HG02588 (cell line): ENCODE measurements around the gene NOS1.
"Not testable (repeated sequence)": the region's sequence is repeated elsewhere in the genome, so short reads cannot be mapped to it uniquely, and the experiment has no call there.

Experiments
- ATAC-seq: cut with Tn5 transposase; IDR thresholded peaks from one replicate; pipeline ENCODE4 v1.9.1; 2021; ENCODE audit warnings: mild to moderate bottlenecking, moderate library complexity; ENCODE audit not compliant: unreplicated experiment

The NOS1 gene

DNA sequence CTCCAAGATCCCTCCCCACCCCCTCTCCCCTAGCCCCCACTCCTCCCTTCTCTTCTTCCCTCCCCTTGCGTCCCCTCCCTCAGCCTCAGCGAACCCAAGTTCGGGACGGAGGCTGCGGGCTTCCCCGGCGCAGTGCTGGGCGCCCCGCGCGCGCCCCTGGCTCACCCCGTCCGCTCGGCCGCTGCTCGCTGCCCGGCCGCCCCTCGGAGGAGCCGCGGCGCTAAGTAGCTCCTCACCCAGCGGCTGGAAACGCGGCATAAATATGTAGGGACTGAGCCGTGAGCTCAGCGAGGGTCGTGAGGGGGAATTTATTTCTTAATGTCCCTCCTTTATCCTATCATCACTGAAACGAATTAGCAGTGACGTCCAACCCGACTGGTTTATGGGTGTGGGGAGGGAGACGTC is at the start of gene NOS1:
NOS1 (minus strand) TSS at position 280 of the 405 bp plus-strand sequence. CDS start 30,557 bp downstream, outside the sequence.
- ATAC-seq: no peak

DNA sequence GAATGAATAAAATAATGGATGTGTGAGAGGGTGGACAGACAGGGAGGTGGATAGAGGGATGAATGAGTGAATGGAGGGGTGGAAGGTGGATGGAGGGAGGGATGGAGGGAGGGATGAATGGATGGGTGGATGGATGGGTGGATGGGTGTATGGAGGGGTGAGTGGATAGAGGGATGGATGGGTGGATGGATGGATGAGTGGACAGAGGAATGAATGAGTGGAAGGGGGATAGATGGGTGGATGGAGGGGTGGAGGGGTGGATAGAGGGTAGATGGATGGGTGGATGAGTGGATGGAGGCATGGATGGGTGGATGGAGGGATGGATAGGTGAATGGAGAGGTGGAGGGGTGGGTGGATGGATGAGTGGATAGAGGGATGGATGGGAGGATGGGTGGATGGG is 47.9 kb upstream of the NOS1 start:
- no peak for ATAC-seq

DNA sequence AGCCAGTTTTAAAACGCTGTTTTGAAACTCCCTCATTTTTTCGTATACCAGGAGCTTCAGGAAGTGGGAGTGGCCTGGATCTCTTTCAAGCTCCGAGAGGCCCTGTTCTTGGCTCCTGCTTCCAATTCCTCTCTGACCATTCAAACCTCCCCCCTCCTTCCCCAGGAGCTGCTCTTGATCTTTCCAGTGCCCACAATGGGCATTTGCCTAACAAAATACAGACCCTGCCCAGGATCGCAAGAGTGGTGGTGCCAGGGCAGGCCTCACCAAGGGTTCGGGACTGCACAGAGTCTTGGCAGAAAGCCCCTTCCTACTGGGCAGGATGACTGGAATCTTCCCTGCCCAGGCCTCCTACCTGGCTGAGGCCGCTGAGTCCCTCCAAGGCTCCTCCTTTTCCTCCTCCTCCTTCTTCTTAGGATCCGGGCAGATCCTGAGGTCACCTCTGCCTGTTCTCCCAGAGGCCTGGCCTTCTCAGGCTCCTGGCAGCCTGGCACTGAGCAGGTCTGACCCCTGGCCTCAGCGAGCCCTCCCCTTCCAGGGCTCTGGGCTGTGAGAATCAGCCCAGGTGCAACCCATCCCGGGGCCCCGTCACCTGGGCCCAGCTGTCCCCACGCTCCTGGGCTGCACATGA is 46.9 kb upstream of the NOS1 start:
- ATAC-seq: no peak

DNA sequence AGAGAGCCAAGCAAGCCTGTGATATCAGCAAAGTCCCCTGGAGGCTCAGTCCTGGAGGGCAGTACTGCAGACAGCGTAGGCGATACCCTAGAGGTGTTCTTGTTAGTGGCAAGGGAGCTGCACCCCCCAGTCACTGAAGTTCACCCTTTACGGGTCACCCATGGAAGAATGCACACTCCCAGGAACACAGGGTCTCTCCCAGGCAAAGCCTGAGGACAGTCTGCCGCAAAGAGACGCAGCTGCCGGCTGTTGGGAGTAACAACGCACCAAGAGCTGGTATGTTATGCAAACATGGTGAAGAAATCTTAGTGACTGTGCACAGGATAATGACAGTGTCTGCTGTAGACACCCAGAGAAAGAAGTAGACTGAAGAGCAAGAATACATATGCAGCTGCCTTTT is 43.5 kb upstream of the NOS1 start:
- no peak for ATAC-seq

DNA sequence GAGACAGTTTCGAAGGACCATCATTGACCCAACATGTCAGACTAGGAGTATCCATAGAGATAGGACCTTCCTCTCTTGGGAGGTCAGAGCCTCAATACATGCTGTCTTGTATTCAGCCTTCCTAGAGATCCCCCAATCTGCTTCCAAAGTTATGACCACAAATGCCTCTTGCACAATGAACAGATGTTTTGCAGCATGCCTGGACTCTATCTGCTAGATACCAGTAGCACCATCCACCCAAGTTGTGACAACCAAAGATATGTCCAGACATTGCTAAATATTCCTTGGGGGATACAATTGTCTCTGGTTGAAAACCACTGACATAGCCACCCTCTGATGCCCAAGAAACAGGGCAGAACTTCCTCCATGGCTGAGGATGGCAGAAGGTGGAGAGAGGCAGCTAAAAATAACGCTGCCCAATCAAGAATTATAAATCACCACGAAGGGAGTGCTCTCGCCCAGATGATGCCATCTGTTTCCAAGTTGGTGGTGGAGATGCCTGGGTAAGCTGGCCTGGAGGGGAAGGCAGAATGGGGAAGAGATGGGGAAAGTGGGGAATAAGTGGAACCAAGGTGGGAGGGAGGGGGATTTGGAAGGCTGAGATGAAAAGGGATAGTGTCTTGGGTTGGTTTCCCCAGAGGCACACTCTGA is 42.9 kb upstream of the NOS1 start:
- ATAC-seq: no peak

DNA sequence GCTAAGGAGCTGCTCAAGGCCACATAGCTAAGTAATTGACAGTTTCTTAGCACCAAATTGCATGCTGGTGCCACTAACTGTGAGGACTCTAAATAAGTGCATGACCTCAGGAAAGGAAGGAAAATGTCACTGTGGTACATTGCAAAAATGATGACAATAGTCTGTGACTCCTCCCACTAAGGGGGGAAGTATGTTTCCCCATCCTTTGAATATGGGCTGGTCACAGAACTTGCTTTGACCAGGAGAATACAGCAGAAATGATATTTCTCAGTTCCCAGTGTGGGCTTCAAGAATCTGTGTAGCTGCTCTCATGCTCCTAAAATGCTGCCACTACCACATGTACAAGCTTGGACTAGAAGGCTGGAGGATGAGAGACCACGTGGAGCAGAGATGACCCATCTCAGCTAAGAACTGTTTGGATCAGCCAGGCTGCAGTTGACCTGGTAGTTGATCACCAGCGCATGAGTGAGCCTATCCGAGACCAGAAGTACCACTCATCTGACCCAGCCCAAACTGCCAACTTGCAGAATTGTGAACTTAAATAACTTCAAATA is 42.2 kb upstream of the NOS1 start:
- ATAC-seq: no peak

DNA sequence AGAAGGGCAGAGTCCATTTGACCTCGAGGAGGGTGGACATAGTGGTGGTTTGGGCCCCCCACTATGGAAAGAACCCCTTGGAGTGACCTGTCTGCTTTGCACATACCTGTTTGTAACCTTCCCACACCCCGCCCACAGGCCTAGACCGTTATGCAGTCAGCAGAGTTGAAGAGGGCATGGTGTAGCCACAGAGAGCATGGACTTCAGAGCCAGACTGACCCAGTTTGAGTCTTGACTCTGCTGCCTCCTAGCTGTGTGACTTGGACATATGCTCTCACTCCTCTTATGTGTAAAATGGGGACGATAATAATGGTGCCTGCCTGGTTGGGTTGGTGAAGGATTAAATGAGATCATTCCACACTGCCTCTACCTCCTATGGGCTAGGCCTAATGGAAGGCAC is 40.9 kb upstream of the NOS1 start:
- no peak for ATAC-seq

DNA sequence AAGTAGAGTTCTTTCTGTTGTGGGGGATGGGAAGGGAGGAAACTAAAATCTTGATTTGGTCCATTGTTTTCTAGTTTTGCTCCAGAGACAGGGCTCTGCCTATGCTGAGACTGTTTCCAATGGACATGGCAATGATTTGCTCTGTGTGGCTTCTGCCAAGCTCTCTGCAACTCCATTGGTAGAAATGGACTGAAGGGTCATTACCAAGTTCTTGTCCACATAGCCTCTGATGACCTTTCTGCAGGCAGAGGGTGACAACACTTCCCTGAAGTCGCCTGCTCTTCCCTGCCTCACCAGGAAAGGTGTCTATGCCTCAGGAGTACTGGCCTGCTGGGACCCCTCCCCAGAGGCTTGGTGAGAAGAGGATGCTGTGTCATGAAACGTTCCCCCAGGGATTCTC is 39.5 kb upstream of the NOS1 start:
- ATAC-seq: no peak

DNA sequence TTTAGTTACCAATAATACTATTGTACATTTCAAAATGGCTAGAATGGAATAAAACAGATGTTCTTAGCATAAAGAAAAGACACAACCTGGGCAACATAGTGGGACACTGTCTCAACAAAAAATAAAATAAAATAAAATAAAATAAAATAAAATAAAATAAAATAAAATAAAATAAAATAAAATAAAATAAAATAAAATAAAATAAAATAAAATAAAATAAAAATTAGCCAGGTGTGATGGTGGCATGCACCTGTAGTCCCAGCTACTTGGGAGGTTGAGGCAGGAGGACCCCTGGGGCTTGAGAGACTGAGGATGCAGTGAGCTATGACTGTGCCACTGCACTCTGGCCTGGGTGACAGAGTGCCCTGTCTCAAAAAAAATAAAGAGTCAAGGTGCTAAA is 37.1 kb upstream of the NOS1 start:
- not testable (repeated sequence) for ATAC-seq

DNA sequence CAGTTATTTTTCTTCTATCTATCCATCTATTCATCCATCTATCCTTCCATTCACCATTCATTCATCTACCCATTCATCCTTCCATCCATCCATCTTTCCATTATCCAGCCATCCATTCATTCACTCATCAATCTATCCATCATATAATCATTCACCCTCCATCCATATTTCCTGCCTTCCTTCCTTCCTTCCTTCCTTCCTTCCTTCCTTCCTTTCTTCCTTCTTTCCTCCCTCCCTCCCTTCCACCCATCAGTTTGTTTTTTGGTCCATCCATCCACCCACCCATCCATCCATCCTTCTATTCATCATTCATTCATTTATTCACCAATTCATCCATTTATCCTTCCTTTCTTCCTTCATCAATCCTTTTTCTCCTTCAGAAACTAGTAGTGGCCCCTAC is 34.3 kb upstream of the NOS1 start:
- no peak for ATAC-seq

DNA sequence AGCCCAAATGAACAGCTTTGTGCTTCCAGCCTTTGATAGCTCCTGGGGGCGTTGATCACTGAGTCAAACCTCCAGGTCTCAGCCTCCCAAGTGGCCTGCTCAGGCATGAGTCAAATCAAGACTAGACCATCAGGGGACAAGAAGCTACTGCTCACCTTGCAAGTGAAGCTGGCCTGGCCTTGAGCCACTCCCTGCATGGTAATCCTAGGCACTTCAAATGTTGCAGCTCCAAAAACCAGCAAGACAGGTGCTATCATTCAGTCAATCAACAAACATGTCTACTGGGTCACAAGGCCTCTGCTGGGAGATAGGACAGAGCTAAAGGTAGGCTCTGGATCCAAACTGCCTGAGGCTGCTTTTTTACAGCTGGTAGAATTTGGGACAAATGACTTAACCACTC is 33.1 kb upstream of the NOS1 start:
- no peak for ATAC-seq

DNA sequence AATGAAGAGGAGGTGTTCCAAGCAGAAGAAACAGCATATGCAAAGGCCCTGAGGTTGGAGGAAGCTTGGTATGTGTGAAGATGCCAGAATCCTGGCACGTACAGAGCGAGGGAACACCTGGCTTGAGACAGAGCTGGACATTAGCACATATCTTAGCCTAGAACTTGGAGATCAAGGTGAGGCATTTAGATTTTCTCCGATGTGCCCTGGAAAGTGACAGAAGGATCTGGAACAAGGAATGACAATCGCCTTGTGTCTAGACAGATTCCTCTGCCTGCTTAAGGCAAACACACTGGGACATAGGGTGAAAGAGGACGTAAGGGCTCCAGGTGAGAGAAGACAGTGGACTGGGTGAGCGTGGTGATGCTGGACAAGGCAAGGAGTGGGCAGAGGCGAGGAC is 32.2 kb upstream of the NOS1 start:
- no peak for ATAC-seq

DNA sequence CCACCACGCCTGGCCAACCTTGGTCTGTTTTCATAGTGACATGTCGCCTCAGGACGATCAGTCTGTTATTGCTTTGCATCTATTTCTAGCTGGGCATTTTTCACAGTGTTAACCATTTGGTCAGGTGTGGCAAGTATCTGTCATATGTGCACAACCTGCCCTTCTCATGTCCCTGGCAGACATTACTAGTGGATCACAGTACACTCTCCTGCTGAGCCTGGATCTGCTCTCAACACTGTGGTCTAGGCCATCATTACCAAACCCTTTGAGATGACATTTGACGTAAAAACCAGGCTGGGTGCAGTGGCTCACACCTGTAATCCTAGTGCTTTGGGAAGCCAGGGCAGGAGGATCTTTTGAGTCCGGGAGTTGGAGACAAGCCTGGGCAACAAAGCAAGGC is 29.4 kb upstream of the NOS1 start:
- no peak for ATAC-seq

DNA sequence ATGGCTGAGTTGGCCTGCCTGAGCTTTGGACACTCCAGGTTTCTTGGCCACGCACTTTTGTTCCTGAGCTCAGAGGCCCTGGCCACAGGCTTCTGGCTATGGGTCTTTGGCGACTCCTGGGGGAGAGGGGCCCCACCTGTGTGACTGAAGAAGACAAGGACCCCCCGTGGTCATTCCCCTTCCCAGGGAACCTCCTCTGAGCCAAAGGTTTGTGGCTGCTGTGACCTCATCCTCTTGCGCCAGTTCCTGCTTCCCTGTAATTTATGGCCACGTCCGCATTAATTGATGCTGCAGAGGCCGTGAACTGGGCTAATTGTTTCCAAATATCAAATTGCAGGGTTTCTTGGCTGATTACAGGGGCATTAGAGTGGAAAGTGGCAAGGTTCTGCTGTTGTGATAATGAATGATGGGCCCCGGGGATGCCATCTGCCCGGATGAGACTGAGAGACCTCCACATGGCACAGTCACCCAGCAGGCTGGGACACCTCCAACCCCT is 27.6 kb upstream of the NOS1 start:
- ATAC-seq: no peak

DNA sequence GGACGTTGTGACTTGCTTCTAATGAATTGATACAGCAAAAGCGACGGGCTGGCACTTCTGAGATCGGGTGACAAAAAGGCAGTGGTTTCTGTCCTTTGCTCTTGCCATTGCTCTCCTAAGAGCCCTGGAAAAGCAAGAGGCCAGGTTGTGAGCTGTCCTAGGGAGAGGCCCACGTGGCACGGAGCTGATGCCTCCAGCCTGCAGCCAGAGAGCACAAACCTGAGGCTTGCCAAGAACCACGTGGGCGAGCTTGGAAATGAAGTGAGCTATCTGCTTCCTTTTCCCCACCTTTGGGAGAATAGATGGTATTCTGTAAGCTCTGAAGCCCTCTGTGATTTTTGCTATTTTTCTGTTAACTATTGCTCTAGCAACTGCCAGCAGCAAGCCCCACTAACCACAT is 26.4 kb upstream of the NOS1 start:
- ATAC-seq: no peak

DNA sequence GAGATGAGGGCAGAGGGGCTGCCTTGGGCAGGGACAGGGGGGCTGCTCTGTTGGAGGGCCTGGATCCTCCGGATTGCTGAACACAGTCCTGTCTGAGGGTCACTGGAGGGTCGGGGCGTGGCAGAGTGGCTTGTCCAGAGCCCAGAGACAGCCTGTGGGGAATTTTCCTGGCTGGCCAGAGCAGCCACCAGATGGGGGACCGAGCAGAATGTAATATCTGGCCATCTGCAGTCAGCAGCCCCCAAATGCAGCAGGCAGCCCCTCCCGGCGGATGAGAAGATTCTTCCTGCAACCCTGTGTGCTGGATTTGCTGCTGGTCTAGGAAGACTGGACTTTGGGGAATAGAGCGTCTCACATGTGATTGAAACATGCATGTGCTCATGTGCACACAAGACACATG is 23.3 kb upstream of the NOS1 start:
- ATAC-seq: no peak

DNA sequence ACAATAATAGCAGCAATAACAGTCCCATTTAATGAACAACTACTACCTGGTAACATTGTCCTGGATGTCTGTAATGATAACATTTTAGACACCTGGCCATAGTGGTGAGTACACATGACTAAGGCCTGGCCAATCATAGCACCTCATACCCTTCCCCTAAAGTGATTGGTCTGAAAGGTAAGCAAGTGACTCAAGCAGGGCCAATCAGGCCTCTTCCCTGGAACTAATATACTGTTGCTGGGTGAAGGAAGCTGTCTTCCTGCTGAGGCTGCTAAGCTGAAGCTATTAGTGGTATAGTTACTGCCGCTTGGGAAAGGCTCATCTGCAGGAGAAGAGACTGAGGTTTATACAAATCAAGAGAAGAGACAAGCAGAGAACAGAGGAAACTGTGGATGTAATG is 18.7 kb upstream of the NOS1 start:
- ATAC-seq: no peak

DNA sequence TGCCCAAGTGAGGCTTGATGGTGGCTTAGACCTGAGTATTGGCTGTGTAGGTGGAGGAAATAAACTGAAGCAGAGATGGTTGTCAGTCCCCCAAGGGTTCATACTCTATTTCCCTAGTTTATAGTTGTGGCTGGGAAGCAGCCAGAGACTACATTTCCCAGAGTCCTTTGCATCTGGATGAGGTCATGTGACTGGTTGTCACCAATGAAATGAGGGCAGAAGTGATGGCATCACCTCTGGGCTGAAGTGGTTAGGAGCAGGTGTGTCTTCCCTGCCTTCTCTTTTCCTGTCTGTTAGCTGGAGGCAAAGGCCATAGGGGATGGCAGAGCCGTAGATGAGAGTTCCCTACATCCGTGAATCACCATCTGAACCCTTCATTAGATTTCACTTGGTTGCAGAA is 16.3 kb upstream of the NOS1 start:
- ATAC-seq: no peak

DNA sequence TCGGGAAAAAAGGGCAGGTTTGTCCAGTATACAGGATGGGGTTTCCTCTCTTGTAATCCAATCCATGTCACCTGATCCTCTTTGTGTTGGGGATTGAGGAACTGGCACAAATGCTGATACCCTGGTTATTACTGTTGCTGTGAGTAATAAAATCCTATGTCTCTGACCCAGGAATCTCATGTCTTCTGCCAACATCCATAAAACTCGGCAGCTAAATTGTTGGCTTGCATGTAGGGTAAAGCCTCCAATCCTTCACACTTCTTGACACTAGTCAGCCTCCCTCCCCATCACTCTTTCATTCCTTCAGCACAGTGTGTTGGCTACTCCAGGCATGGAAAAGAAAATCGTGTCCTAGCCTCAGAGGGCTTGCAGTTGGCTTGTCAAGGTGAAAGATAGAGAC is 9.2 kb upstream of the NOS1 start:
- no peak for ATAC-seq

DNA sequence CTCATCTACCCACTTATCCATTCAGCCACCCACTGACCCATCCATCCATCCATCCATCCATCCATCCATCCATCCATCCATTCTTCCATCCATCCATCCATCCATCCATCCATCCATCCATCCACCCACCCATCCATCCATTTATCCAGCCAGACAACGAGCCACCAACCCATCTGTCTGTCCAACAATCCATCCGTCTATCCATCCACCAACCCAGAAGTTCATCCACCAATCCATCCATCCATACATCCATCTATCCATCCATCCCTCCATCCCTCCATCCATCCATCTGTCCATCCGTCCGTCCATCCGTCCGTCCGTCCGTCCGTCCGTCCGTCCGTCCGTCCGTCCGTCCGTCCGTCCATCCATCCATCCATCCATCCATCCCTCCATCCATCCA is 8.6 kb upstream of the NOS1 start:
- not testable (repeated sequence) for ATAC-seq

DNA sequence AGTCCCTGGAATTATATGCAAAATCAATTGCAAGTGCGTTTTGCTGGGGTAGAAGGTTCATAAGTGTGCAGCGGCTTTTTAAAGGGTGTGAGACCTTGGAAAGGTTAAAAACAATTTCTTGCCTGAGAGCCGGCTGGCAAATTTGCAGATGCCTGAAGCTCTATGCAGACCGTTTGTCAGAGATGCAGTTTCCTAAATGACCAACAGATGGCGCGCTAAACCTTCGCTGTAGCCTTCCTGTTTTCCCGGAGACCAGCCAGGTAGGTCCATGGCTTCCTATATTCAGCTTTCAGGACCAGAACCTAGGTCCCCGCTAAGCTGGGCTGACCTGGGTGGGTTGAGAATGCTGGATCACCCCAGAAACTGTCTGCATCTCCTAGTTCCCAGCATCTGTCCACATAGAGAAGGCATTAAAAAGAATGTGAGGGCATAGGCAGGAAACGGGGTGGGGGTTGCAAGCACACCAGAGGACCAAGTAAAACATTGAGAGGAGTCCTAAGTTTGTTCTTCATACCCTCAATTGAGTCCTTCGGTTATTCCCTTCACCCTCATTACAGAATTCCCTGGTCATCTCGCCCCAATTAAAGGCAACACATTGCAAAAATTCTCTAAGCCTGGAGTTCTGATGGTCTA is 5.7 kb upstream of the NOS1 start:
- ATAC-seq: no peak

DNA sequence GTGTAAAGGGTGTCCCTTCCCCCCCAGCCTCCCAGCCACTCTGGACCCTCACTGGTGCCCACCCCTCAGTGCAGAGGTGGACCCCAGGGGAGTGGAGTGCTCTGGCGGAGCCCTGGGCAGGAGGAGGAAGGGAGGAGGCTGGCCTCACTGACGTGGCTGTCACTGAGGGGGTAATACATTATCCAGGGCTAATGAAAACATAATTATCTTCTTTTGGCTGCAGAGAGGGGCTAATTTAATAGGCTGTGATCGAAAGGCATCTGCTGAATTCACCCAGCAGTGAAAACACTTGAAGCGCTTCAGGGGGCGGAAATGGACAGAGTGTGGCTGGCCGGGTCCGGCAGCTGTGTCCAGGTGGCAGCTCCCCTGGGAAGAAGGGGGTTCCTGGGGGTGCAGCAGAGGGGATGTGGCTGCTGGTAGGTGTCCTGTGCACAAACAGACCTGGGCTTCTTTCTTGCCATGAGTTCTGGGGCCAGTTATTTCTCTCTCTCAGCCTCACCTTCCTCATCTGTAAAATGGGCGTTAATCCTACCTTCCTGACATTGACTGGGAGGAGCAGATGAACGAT is 3.7 kb upstream of the NOS1 start:
- no peak for ATAC-seq
